ENCODE data around the gene YJEFN3. TPM values are rescaled to one million over a fixed set of nuclear protein-coding genes. Genes with fewer than 3 reads are reported as not detected.

Gene YJEFN3
- total and polyA plus RNA-seq, 7 donors, result 1.00 to 2.9 (median 1.4) TPM

GRCh38 chr19:19507354-19507753 lies 21.4 kb upstream of the YJEFN3 start:
- Histone ChIP-seq H3K4me3 (no peak overlapping the region), H3K9me3 (no peaks in the 10 kb centered on the region), H3K27ac (no peak overlapping the region), H3K27me3 (ENCODE audit: insufficient read depth in 3 of 3, low read length in 2 of 3) (no peaks in the 10 kb centered on the region), H3K4me1 (no peaks in the 10 kb centered on the region), H3K36me3 (ENCODE audit: insufficient read depth in 1 of 2, low read depth in 1 of 2) (peaks cover 2 to 52% of the 10 kb centered on the region in 2 donors)
- WGBS, 3 donors, result 80 to 83% (median 81%) methylated on average over 8 of the region's 8 CpGs
- TF ChIP-seq CTCF (IDR thresholded peaks at IDR 0.05), result no peak
- no peak for ATAC-seq
- intact Hi-C loops (cut with DNase I), result no loop called here
- no peak for DNase-seq

GRCh38 chr19:19508217-19508616 lies 20.5 kb upstream of the YJEFN3 start:
- no peak for DNase-seq
- peak in 2 of 4 donors; percentile 6 to 17 for ATAC-seq
- 76 to 84% (median 76%) methylated on average over 11 of the region's 11 CpGs for WGBS, 3 donors
- intact Hi-C loops (cut with DNase I), result no loop called here
- H3K4me3 ChIP-seq, result no peak overlapping the region
- no peak overlapping the region for H3K27ac ChIP-seq
- H3K27me3 ChIP-seq (ENCODE audit: insufficient read depth in 3 of 3, low read length in 2 of 3), result no peaks in the 10 kb centered on the region
- TF ChIP-seq CTCF (IDR thresholded peaks at IDR 0.05), result no peak
- H3K4me1 ChIP-seq, result no peaks in the 10 kb centered on the region
- H3K9me3 ChIP-seq, result no peaks in the 10 kb centered on the region
- peaks cover 0 to 43% of the 10 kb centered on the region in 2 donors for H3K36me3 ChIP-seq (ENCODE audit: insufficient read depth in 1 of 2, low read depth in 1 of 2)

- Histone ChIP-seq H3K36me3 (ENCODE audit: insufficient read depth in 1 of 2, low read depth in 1 of 2) (peaks cover 0 to 22% of the 10 kb centered on the region in 2 donors), H3K27ac (no peak overlapping the region), H3K4me3 (no peak overlapping the region), H3K27me3 (ENCODE audit: insufficient read depth in 3 of 3, low read length in 2 of 3) (no peaks in the 10 kb centered on the region), H3K4me1 (no peaks in the 10 kb centered on the region), H3K9me3 (no peaks in the 10 kb centered on the region)
- DNase-seq (no peak), ATAC-seq (no peak)
- intact Hi-C loops (cut with DNase I), result no loop called here
- 18 to 21% (median 18%) methylated on average over 6 of the region's 6 CpGs for WGBS, 3 donors
- TF ChIP-seq CTCF (IDR thresholded peaks at IDR 0.05), result no peak
Measured at GRCh38 chr19:19510432-19510831, 18.3 kb upstream of the YJEFN3 start.

- no peak for TF ChIP-seq CTCF (IDR thresholded peaks at IDR 0.05)
- Histone ChIP-seq H3K4me3 (peak overlapping the region; percentile 57), H3K27me3 (ENCODE audit: insufficient read depth in 3 of 3, low read length in 2 of 3) (no peaks in the 10 kb centered on the region), H3K36me3 (ENCODE audit: insufficient read depth in 1 of 2, low read depth in 1 of 2) (no peaks in the 10 kb centered on the region), H3K9me3 (no peaks in the 10 kb centered on the region), H3K4me1 (peaks cover 16% of the 10 kb centered on the region), H3K27ac (no peak overlapping the region)
- DNase-seq (no peak), ATAC-seq (no peak)
- whole genome bisulfite sequencing, 3 donors, result 81 to 83% (median 82%) methylated on average over 17 of the region's 17 CpGs
- intact Hi-C loops (cut with DNase I), result no loop called here
Measured at GRCh38 chr19:19513682-19514081, 15.0 kb upstream of the YJEFN3 start.

- 7 to 15% (median 12%) methylated on average over 45 to 46 of the region's 46 CpGs for WGBS, 3 donors
- Histone ChIP-seq H3K27me3 (ENCODE audit: insufficient read depth in 3 of 3, low read length in 2 of 3) (no peaks in the 10 kb centered on the region), H3K27ac (no peak overlapping the region), H3K4me3 (peak overlapping the region; percentile 57), H3K9me3 (no peaks in the 10 kb centered on the region), H3K36me3 (ENCODE audit: insufficient read depth in 1 of 2, low read depth in 1 of 2) (peaks cover 0 to 4% of the 10 kb centered on the region in 2 donors), H3K4me1 (peaks cover 16% of the 10 kb centered on the region)
- intact Hi-C loops (cut with DNase I), result no loop called here
- peak; percentile 11 to 23 (median 15) for ATAC-seq
- DNase-seq, result peak; percentile 74 to 85
- no peak for TF ChIP-seq CTCF (IDR thresholded peaks at IDR 0.05)
Measured at GRCh38 chr19:19514215-19514657, 14.5 kb upstream of the YJEFN3 start.

Measured in psoas muscle (tissue), 8 donors.